A673 (cell line): ENCODE results near the gene OR2L8. TPM values are rescaled to one million over a fixed set of nuclear protein-coding genes. Genes with fewer than 3 reads are reported as not detected.
A peak's percentile ranks its signal among the peaks of the same experiment; 100 is the strongest.
"Not testable (repeated sequence)": the region's sequence is repeated elsewhere in the genome, so short reads cannot be mapped to it uniquely, and the experiment has no call there.

ENCODE experiments used
- BruUV-seq: library from RNA; stranded (reverse); fragments of 400-500 nt; replicated peaks from 2 replicates; lab custom pipeline; 2021; lab: Mats Ljungman, UMichigan
- CTCF ChIA-PET: fragments of 300-600 bp; sonication (Branson Sonifier 250); formaldehyde crosslinking; loops from one replicate; lab custom pipeline; 2022; ENCODE audit warnings: antibody characterized with exemption; lab: Charles Lee
- POLR2A ChIA-PET: fragments of 300-600 bp; sonication (Branson Sonifier 250); formaldehyde crosslinking; loops from one replicate; lab custom pipeline; 2022; ENCODE audit warnings: antibody characterized with exemption; ENCODE audit not compliant: low non-redundant PET; lab: Charles Lee
- DNase-seq: peaks from one replicate; pipeline ENCODE4 v3.0.0-alpha.2; 2015; ENCODE audit warnings: low spot score
- H3K27ac ChIP-seq: fragments of 200-600 bp; sonication (generic); 2 replicates; pipeline ENCODE4 v1.5.1; 2016; ENCODE audit warnings: mixed run types, low read depth, mild to moderate bottlenecking, mixed read lengths, antibody characterized with exemption, low read length; ENCODE audit not compliant: poor library complexity, severe bottlenecking
- H3K27me3 ChIP-seq: fragments of 200-600 bp; sonication (generic); replicated peaks from 2 replicates; pipeline ENCODE4 v1.6.1; 2017; ENCODE audit warnings: mixed run types, low read depth, mild to moderate bottlenecking, mixed read lengths, antibody characterized with exemption, low read length; ENCODE audit not compliant: insufficient read depth, poor library complexity
- H3K36me3 ChIP-seq: fragments of 200-600 bp; sonication (generic); 2 replicates; pipeline ENCODE4 v1.6.1; 2016; ENCODE audit warnings: mixed run types, mild to moderate bottlenecking, mixed read lengths, antibody characterized with exemption, low read length; ENCODE audit not compliant: insufficient read depth, poor library complexity, severe bottlenecking
- H3K4me1 ChIP-seq: fragments of 200-600 bp; sonication (generic); 2 replicates; pipeline ENCODE4 v1.6.1; 2017; ENCODE audit warnings: mixed run types, mild to moderate bottlenecking, mixed read lengths, antibody characterized with exemption, low read length; ENCODE audit not compliant: insufficient read depth, poor library complexity, severe bottlenecking
- H3K4me3 ChIP-seq: fragments of 200-600 bp; sonication (generic); 2 replicates; pipeline ENCODE4 v1.5.1; 2016; ENCODE audit warnings: low read depth, mixed run types, mild to moderate bottlenecking, mixed read lengths, low read length; ENCODE audit not compliant: poor library complexity, severe bottlenecking
- H3K9me3 ChIP-seq: fragments of 200-600 bp; sonication (generic); 2 replicates; pipeline ENCODE4 v1.6.1; 2016; ENCODE audit warnings: mixed run types, low read depth, mild to moderate bottlenecking, mixed read lengths, antibody characterized with exemption, low read length; ENCODE audit not compliant: poor library complexity, severe bottlenecking
- EZH2 ChIP-seq: fragments of 200-600 bp; sonication (generic); IDR thresholded peaks from 2 replicates; pipeline ENCODE4 v1.6.1; 2017; ENCODE audit warnings: borderline replicate concordance, low read depth, mild to moderate bottlenecking, mixed read lengths, antibody characterized with exemption, low read length; ENCODE audit not compliant: poor library complexity, severe bottlenecking
- intact Hi-C: fragments of 100-400 bp; cut with micrococcal nuclease; formaldehyde crosslinking; loops from one replicate; pipeline ENCODE4 v1.10.0; 2022; ENCODE audit not compliant: unreplicated experiment
- total RNA-seq: library from RNA; stranded (reverse); gene quantifications from 2 replicates; pipeline ENCODE4 v1.2.3, GENCODE V29; 2021
- TF ChIP-seq, protein P1 (sequence below): fragments of 300-800, 200-600 bp; sonication (generic); conservative IDR thresholded peaks from 2 replicates; pipeline ENCODE4 v1.5.1; 2017; ENCODE audit warnings: low read depth, mild to moderate bottlenecking, antibody characterized with exemption, low read length, moderate library complexity, mixed read lengths

OR2L8 gene
- total RNA-seq, 1 experiment from 2014 or later = not detected

DNA sequence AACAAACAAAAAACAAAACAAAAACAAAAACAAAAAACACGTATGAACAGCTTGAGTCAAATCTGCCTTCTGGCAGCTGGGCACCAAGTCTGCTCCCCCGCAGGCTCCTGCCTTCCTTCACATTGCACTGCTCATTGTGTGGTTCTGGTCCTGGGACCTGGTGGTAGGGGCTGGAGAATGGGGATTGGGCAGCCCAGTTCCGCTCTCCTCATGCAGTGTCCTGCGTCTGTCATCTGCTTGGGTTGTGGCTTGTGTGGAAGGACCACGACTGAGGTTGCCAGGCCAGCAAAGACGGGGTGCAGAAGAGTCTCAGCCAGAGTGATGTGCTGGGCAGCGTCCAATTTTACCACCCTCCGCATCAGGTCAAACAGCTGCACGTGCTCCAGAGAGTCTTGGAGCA, 12.9 kb upstream of the OR2L8 start:
- CTCF ChIA-PET = no interaction called here
- no peak overlapping the region for H3K27ac ChIP-seq
- peaks cover 12% of the 10 kb centered on the region for H3K9me3 ChIP-seq
- BruUV-seq = no TSS peak
- H3K4me3 ChIP-seq = no peak overlapping the region
- intact Hi-C loops = no loop called here
- TF ChIP-seq, protein P1, sequence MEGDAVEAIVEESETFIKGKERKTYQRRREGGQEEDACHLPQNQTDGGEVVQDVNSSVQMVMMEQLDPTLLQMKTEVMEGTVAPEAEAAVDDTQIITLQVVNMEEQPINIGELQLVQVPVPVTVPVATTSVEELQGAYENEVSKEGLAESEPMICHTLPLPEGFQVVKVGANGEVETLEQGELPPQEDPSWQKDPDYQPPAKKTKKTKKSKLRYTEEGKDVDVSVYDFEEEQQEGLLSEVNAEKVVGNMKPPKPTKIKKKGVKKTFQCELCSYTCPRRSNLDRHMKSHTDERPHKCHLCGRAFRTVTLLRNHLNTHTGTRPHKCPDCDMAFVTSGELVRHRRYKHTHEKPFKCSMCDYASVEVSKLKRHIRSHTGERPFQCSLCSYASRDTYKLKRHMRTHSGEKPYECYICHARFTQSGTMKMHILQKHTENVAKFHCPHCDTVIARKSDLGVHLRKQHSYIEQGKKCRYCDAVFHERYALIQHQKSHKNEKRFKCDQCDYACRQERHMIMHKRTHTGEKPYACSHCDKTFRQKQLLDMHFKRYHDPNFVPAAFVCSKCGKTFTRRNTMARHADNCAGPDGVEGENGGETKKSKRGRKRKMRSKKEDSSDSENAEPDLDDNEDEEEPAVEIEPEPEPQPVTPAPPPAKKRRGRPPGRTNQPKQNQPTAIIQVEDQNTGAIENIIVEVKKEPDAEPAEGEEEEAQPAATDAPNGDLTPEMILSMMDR = no peak
- no peak for TF ChIP-seq EZH2
- no peaks in the 10 kb centered on the region for H3K36me3 ChIP-seq
- no peak for DNase-seq
- H3K4me1 ChIP-seq = no peaks in the 10 kb centered on the region
- POLR2A ChIA-PET = no interaction called here
- no peaks in the 10 kb centered on the region for H3K27me3 ChIP-seq

DNA sequence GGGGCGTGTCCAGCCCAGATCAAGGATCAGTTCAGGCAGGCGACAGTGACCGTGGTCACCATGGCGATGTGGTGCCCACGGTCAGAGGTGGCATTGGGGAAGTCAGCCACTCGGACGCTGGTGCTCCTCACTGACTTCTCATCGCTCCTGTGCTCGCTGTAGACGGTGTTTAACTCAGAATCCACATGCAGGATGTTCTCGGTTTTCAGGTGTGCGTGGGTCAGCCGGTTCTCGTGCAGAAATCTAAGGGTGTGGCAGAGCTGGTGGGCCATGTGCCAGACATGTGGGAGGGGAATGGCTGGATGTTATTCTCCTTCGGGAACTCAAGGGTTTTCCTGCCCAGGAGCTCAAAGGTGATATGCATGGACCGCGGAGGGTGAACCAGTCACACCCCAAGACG, 12.2 kb upstream of the OR2L8 start:
- DNase-seq = no peak
- Histone ChIP-seq H3K9me3 (peaks cover 12% of the 10 kb centered on the region), H3K36me3 (no peaks in the 10 kb centered on the region)

DNA sequence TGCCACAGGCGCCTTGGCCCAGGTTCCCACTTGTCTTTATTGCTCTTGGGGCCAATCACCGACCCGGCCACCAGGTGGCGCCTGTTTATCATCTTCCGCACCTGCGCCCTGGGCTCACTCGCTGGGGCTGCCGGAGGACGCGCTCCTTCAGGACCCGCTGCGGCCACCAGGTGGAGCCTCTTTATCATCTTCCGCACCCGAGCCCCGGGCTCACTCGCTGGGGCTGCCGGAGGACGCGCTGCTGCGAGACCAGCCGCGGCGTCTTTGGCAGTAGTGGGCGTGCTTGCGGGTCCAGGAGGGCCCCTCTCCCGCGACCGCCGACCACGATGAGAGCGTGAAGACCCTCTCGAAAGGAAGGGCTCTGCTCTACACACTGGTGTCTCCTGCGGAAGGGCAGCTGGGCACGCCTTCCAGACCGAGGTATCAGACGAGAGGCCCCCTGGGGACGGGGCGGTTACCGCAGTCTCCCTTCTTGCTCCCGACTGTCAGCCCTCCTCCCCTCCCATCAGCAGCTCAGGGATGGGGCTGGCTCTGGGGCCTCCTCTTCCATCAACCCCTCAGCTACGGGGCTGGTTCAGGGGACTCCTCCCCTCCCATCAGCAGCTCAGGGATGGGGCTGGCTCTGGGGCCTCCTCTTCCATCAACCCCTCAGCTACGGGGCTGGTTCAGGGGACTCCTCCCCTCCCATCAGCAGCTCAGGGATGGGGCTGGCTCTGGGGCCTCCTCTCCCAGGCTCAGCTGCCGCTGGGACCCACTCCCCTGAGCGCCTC, 11.5 kb upstream of the OR2L8 start:
- H3K36me3 ChIP-seq, H3K4me3 ChIP-seq, CTCF ChIA-PET, intact Hi-C loops, POLR2A ChIA-PET, BruUV-seq, H3K4me1 ChIP-seq, H3K27me3 ChIP-seq, H3K27ac ChIP-seq: not testable (repeated sequence)
- TF ChIP-seq, protein P1 = peak; percentile 43
- H3K9me3 ChIP-seq = peaks cover 12% of the 10 kb centered on the region
- DNase-seq = peak; percentile 19

More for the DNA sequence above, 12.2 kb upstream of the OR2L8 start:
- ChIA-PET CTCF (no interaction called here), POLR2A (no interaction called here)
- intact Hi-C loops = no loop called here
- H3K4me3 ChIP-seq = no peak overlapping the region
- H3K27me3 ChIP-seq = no peaks in the 10 kb centered on the region
- TF ChIP-seq, protein P1 = no peak
- no peak for TF ChIP-seq EZH2
- no peaks in the 10 kb centered on the region for H3K4me1 ChIP-seq
- no TSS peak for BruUV-seq
- no peak overlapping the region for H3K27ac ChIP-seq
